Colonic mucosa (tissue), 4 donors: ENCODE data around the gene POR. TPM values are rescaled to one million over a fixed set of nuclear protein-coding genes. Genes with fewer than 3 reads are reported as not detected.
"Not testable (repeated sequence)": the region's sequence is repeated elsewhere in the genome, so short reads cannot be mapped to it uniquely, and the experiment has no call there.

Experiments
- DNase-seq: peaks from one replicate; pipeline ENCODE4 v3.0.0-alpha.2; 2020
- H3K27ac ChIP-seq: fragments of 200-600 bp; one replicate; pipeline ENCODE4 v1.8.0; 2021
- H3K27me3 ChIP-seq: fragments of 200-600 bp; one replicate; pipeline ENCODE4 v1.8.0; 2021
- H3K36me3 ChIP-seq: fragments of 200-600 bp; one replicate; pipeline ENCODE4 v1.8.0; 2021
- H3K4me1 ChIP-seq: fragments of 200-600 bp; one replicate; pipeline ENCODE4 v1.8.0; 2021; ENCODE audit warnings: mild to moderate bottlenecking
- H3K4me3 ChIP-seq: fragments of 200-600 bp; one replicate; pipeline ENCODE4 v1.8.0; 2021
- H3K9ac ChIP-seq, 2 donors: one replicate each; pipeline ENCODE4 v1.7.0; 2013; ENCODE audit warnings: control low read depth in 2 of 2, low read depth in 2 of 2, low read length in 2 of 2
- H3K9me3 ChIP-seq: fragments of 200-600 bp; one replicate; pipeline ENCODE4 v1.8.0; 2021
- intact Hi-C: fragments of 100-400 bp; cut with DNase I; formaldehyde crosslinking; loops from one replicate; pipeline ENCODE4 v1.14.1; 2022
- total RNA-seq, 2 donors: library from RNA; stranded (reverse); fragmentation: NEBNext Ultra II Directional in 1 of 2; extraction: Animal tissue kit (Norgen Biotek cat#: 25700) in 1 of 2; gene quantifications; one replicate each; pipeline ENCODE4 v1.2.1, GENCODE V29; 2021
- TF ChIP-seq, protein P1 (sequence below): fragments of 200-600 bp; IDR thresholded peaks from one replicate; pipeline ENCODE4 v1.8.0; 2022; ENCODE audit warnings: antibody characterized with exemption, mild to moderate bottlenecking
- donor health status: healthy.
- donor health status: DM: no; HTN: no; CAD: no.
- donor health status: DM: no; HTN: no; CAD: no.

The POR gene
- total RNA-seq, 2 donors from 2014 or later, result 126 to 169 TPM

GRCh38 chr7:76008156-76008687 is 93.3 kb downstream of the POR start:
- intact Hi-C loops, result no loop called here

DNA sequence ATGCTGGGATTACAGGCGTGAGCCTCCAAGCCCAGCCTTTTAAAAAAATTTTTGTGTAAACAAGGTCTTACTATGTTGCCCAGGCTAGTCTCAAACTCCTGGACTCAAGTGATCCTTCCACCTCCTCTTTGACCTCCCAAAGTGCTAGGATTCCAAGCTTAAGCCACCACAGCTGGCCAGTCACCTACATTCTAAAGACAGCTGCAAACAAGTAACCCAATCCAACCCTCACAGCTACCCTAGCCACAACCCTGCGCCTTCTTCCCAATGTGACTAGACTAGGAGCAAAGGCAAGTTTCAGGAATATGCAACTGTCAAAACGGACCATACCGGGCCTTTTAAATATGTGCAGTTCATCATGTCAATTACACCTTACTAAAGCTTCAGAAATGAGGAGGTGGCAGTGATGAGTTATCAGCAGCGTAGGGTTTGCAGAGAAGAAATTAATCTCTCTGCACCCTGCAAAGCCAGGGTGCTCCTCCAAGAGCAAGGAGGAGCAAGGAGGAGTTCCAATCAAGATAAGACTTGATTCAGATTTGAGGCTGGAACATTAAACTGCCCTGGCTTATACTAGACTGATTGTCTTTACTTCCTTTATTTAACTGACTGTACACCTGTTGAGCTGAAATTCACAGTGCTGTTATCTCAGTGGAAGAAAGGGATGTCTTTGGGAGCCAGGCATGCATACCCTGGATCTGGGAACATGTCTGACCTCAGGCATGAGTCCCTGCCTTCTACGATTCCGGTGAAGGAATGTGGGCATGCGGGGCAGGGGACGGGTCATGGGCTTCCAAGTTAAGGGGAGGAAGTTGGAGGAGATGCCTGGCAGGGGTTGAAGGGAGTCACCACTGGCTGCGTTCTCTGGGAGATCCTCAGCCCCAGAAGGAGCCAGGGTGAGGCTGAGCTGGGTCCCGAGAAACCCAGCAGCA is 95.0 kb downstream of the POR start:
- intact Hi-C loops, result no loop called here
- no peaks in the 10 kb centered on the region for H3K4me1 ChIP-seq
- no peaks in the 10 kb centered on the region for H3K27me3 ChIP-seq
- H3K9me3 ChIP-seq, result no peaks in the 10 kb centered on the region
- no peak overlapping the region for H3K9ac ChIP-seq
- H3K27ac ChIP-seq, result no peak overlapping the region
- TF ChIP-seq, protein P1, sequence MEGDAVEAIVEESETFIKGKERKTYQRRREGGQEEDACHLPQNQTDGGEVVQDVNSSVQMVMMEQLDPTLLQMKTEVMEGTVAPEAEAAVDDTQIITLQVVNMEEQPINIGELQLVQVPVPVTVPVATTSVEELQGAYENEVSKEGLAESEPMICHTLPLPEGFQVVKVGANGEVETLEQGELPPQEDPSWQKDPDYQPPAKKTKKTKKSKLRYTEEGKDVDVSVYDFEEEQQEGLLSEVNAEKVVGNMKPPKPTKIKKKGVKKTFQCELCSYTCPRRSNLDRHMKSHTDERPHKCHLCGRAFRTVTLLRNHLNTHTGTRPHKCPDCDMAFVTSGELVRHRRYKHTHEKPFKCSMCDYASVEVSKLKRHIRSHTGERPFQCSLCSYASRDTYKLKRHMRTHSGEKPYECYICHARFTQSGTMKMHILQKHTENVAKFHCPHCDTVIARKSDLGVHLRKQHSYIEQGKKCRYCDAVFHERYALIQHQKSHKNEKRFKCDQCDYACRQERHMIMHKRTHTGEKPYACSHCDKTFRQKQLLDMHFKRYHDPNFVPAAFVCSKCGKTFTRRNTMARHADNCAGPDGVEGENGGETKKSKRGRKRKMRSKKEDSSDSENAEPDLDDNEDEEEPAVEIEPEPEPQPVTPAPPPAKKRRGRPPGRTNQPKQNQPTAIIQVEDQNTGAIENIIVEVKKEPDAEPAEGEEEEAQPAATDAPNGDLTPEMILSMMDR, result no peak
- no peaks in the 10 kb centered on the region for H3K36me3 ChIP-seq
- H3K4me3 ChIP-seq, result no peak overlapping the region
- no peak for DNase-seq

More at GRCh38 chr7:76008156-76008687, 93.3 kb downstream of the POR start:
- H3K27me3 ChIP-seq, result no peaks in the 10 kb centered on the region
- H3K9me3 ChIP-seq, result no peaks in the 10 kb centered on the region
- no peak overlapping the region for H3K4me3 ChIP-seq
- DNase-seq, result no peak
- no peaks in the 10 kb centered on the region for H3K36me3 ChIP-seq
- no peak overlapping the region for H3K9ac ChIP-seq
- TF ChIP-seq, protein P1, result no peak
- no peaks in the 10 kb centered on the region for H3K4me1 ChIP-seq
- no peak overlapping the region for H3K27ac ChIP-seq

- no peaks in the 10 kb centered on the region for H3K9me3 ChIP-seq
- TF ChIP-seq, protein P1, result no peak
- no peak overlapping the region for H3K27ac ChIP-seq
- no peak for DNase-seq
- H3K27me3 ChIP-seq, result no peaks in the 10 kb centered on the region
- intact Hi-C loops, result no loop called here
- no peak overlapping the region for H3K9ac ChIP-seq
- no peaks in the 10 kb centered on the region for H3K4me1 ChIP-seq
- no peak overlapping the region for H3K4me3 ChIP-seq
- no peaks in the 10 kb centered on the region for H3K36me3 ChIP-seq
Measured at GRCh38 chr7:76011442-76011861, 96.5 kb downstream of the POR start.

- intact Hi-C loops, result no loop called here
- Histone ChIP-seq H3K27me3 (no peaks in the 10 kb centered on the region), H3K9me3 (no peaks in the 10 kb centered on the region), H3K9ac (no peak overlapping the region), H3K4me1 (no peaks in the 10 kb centered on the region), H3K27ac (no peak overlapping the region), H3K36me3 (no peaks in the 10 kb centered on the region), H3K4me3 (no peak overlapping the region)
- no peak for DNase-seq
- TF ChIP-seq, protein P1, result no peak
Measured at GRCh38 chr7:76016191-76016947, 101.4 kb downstream of the POR start.

- H3K27me3 ChIP-seq, H3K4me1 ChIP-seq, H3K4me3 ChIP-seq, H3K27ac ChIP-seq, DNase-seq, intact Hi-C loops, H3K9me3 ChIP-seq, H3K9ac ChIP-seq, H3K36me3 ChIP-seq: not testable (repeated sequence)
Measured at GRCh38 chr7:76018520-76018919, 103.6 kb downstream of the POR start.
